ENCODE data around the gene LDLR. TPM values are rescaled to one million over a fixed set of nuclear protein-coding genes. Genes with fewer than 3 reads are reported as not detected.
"Not testable (repeated sequence)": the region's sequence is repeated elsewhere in the genome, so short reads cannot be mapped to it uniquely, and the experiment has no call there.

LDLR gene
- total RNA-seq, 4 donors from 2014 or later: 14.9 to 68.1 (median 32.6) TPM

GRCh38 chr19:11174336-11174735 lies 85.1 kb downstream of the LDLR start:
- H3K27me3 ChIP-seq: no peaks in the 10 kb centered on the region
- H3K27ac ChIP-seq: peak overlapping the region in 3 of 4 donors; percentile 56 to 95 (median 86)
- 88 to 93% methylated on average over 5 to 12 of the region's 27 CpGs for WGBS, 2 donors (ENCODE audit: low coverage in 1 of 2)
- H3K9me3 ChIP-seq: no peaks in the 10 kb centered on the region
- H3K36me3 ChIP-seq: peaks cover 0 to 96% of the 10 kb centered on the region in 2 donors
- peaks cover 0 to 61% (median 10%) of the 10 kb centered on the region in 3 donors for H3K4me1 ChIP-seq
- ATAC-seq: no peak
- no peak for TF ChIP-seq EP300 (IDR thresholded peaks at IDR 0.05)
- no peak for TF ChIP-seq POLR2A (IDR thresholded peaks at IDR 0.05)
- TF ChIP-seq POLR2AphosphoS5 (IDR thresholded peaks at IDR 0.05): no peak
- TF ChIP-seq, protein P1, sequence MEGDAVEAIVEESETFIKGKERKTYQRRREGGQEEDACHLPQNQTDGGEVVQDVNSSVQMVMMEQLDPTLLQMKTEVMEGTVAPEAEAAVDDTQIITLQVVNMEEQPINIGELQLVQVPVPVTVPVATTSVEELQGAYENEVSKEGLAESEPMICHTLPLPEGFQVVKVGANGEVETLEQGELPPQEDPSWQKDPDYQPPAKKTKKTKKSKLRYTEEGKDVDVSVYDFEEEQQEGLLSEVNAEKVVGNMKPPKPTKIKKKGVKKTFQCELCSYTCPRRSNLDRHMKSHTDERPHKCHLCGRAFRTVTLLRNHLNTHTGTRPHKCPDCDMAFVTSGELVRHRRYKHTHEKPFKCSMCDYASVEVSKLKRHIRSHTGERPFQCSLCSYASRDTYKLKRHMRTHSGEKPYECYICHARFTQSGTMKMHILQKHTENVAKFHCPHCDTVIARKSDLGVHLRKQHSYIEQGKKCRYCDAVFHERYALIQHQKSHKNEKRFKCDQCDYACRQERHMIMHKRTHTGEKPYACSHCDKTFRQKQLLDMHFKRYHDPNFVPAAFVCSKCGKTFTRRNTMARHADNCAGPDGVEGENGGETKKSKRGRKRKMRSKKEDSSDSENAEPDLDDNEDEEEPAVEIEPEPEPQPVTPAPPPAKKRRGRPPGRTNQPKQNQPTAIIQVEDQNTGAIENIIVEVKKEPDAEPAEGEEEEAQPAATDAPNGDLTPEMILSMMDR (IDR thresholded peaks at IDR 0.05): no peak
- H3K4me3 ChIP-seq: no peak overlapping the region

GRCh38 chr19:11175920-11176319 lies 86.7 kb downstream of the LDLR start:
- 36 to 70% methylated on average over 1 to 2 of the region's 7 CpGs for WGBS, 2 donors (ENCODE audit: low coverage in 1 of 2)
- Histone ChIP-seq H3K36me3 (peaks cover 0 to 80% of the 10 kb centered on the region in 2 donors), H3K9me3 (no peaks in the 10 kb centered on the region), H3K27me3 (no peaks in the 10 kb centered on the region), H3K27ac (peak overlapping the region in 3 of 4 donors; percentile 59 to 95 (median 61)), H3K4me3 (no peak overlapping the region), H3K4me1 (peaks cover 0 to 61% (median 22%) of the 10 kb centered on the region in 3 donors)
- no peak for ATAC-seq
- no peak for TF ChIP-seq POLR2AphosphoS5 (IDR thresholded peaks at IDR 0.05)
- TF ChIP-seq EP300 (IDR thresholded peaks at IDR 0.05): no peak
- TF ChIP-seq, protein P1 (IDR thresholded peaks at IDR 0.05): no peak
- TF ChIP-seq POLR2A (IDR thresholded peaks at IDR 0.05): no peak

DNA sequence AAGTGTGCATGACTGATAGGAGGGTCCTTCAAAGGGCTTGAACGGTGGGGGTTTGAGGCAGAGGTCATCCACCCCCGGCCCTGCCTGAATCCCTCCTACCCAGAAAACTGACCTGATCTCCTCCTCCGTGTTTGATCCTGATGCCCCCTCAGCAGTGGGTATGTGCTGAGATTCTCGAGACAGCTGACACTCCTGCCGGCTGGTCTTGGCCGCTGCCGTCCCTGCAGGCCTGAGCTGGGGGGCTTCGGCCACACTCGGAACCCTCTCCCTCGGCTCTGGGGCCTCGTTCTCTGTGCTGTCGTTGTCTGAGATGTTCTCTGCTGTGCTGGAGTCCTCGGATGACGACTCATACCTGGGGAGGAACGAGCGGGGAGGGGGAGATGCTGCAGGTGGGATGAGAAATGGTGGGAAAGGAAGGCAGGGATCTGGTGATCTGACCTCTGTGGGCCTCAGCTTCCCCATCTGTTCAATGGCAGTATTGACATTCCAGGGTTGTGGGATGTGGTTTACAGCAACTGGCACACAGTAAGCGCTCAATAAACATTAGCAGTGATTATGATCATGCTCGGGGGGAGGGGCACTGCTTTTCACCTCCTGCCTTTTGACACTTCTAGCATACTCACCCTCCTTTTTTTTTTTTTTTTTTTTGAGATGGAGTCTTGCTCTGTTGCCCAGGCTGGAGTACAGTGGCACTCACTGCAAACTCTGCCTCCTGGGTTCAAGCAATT lies 87.4 kb downstream of the LDLR start:
- H3K36me3 ChIP-seq: peaks cover 0 to 73% of the 10 kb centered on the region in 2 donors
- ATAC-seq: no peak
- H3K27me3 ChIP-seq: no peaks in the 10 kb centered on the region
- H3K4me1 ChIP-seq: peaks cover 0 to 61% (median 27%) of the 10 kb centered on the region in 3 donors
- no peak overlapping the region for H3K4me3 ChIP-seq
- peak overlapping the region in 3 of 4 donors; percentile 59 to 96 (median 95) for H3K27ac ChIP-seq
- TF ChIP-seq POLR2A (IDR thresholded peaks at IDR 0.05) (no peak), EP300 (IDR thresholded peaks at IDR 0.05) (no peak), POLR2AphosphoS5 (IDR thresholded peaks at IDR 0.05) (no peak)
- TF ChIP-seq, protein P1 (IDR thresholded peaks at IDR 0.05): no peak
- no peaks in the 10 kb centered on the region for H3K9me3 ChIP-seq
- WGBS, 2 donors (ENCODE audit: low coverage in 1 of 2): 76 to 100% methylated on average over 1 to 3 of the region's 18 CpGs

GRCh38 chr19:11177592-11177991 lies 88.3 kb downstream of the LDLR start:
- peaks cover 0 to 70% of the 10 kb centered on the region in 2 donors for H3K36me3 ChIP-seq
- ATAC-seq: no peak
- no peaks in the 10 kb centered on the region for H3K9me3 ChIP-seq
- peak overlapping the region in 3 of 4 donors; percentile 84 to 96 (median 95) for H3K27ac ChIP-seq
- H3K27me3 ChIP-seq: no peaks in the 10 kb centered on the region
- peaks cover 0 to 61% (median 27%) of the 10 kb centered on the region in 3 donors for H3K4me1 ChIP-seq
- 67 to 77% methylated on average over 5 to 9 of the region's 9 CpGs for WGBS, 2 donors (ENCODE audit: low coverage in 1 of 2)
- no peak overlapping the region for H3K4me3 ChIP-seq
- TF ChIP-seq POLR2A (IDR thresholded peaks at IDR 0.05) (no peak), EP300 (IDR thresholded peaks at IDR 0.05) (no peak), POLR2AphosphoS5 (IDR thresholded peaks at IDR 0.05) (no peak)
- TF ChIP-seq, protein P1 (IDR thresholded peaks at IDR 0.05): no peak

DNA sequence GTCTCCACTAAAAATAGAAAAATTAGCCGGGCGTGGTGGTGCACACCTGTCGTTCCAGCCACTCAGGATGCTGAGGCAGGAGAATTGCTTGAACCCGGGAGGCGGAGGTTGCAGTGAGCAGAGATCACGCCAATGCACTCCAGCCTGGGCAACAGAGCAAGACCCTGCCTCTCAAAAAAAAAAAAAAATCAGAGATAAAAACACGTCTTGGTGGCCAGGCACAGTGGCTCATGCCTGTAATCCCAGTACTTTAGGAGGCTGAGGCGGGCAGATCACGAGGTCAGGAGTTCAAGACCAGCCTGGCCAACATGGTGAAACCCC lies 89.8 kb downstream of the LDLR start:
- H3K27ac ChIP-seq: peak overlapping the region; percentile 13 to 96 (median 90)
- 78% methylated on average over 9 of the region's 9 CpGs; no CpG with 5 or more reads in 1 of the 2 donors for WGBS, 2 donors (ENCODE audit: low coverage in 1 of 2)
- not testable (repeated sequence) for ATAC-seq

More for the DNA sequence above, 89.8 kb downstream of the LDLR start:
- H3K4me3 ChIP-seq, H3K9me3 ChIP-seq, H3K27me3 ChIP-seq: not testable (repeated sequence)
- peaks cover 0 to 69% of the 10 kb centered on the region in 2 donors for H3K36me3 ChIP-seq
- H3K4me1 ChIP-seq: peaks cover 2 to 61% (median 27%) of the 10 kb centered on the region in 3 donors
